Measurements from ENCODE around the gene CNST. TPM values are rescaled to one million over a fixed set of nuclear protein-coding genes. Genes with fewer than 3 reads are reported as not detected.
"Not testable (repeated sequence)": the region's sequence is repeated elsewhere in the genome, so short reads cannot be mapped to it uniquely, and the experiment has no call there.

CNST gene
- total RNA-seq, 8 experiments from 2014 or later = 11.6 to 56.4 (median 28.5) TPM

- H3K4me1 ChIP-seq (replicated peaks in 1 of 2) = no peaks in the 10 kb centered on the region
- no peak for ATAC-seq (replicated peaks in 6 of 8)
- WGBS, 10 experiments = 74 to 100% (median 93%) methylated on average over 2 to 3 of the region's 3 CpGs; no CpG with 5 or more reads in 1 of the 10 experiments
- no peak overlapping the region for H3K27ac ChIP-seq
- in situ Hi-C loops (cut with MboI; ENCODE audit: low pct_unique_long_range_greater_than_20kb in 2 of 9, low sequenced_read_pairs in 9 of 9, unreplicated experiment in 9 of 9) = no loop called here
- H3K4me3 ChIP-seq = no peak overlapping the region
These were observed 51.5 kb downstream of the CNST start for GRCh38 chr1:246617768-246618167.

- Histone ChIP-seq H3K27ac (no peak overlapping the region), H3K4me1 (replicated peaks in 1 of 2) (no peaks in the 10 kb centered on the region), H3K4me3 (no peak overlapping the region)
- WGBS, 10 experiments = 62 to 90% (median 71%) methylated on average over 1 to 4 of the region's 4 CpGs; no CpG with 5 or more reads in 1 of the 10 experiments
- no peak for ATAC-seq (replicated peaks in 6 of 8)
- in situ Hi-C loops (cut with MboI; ENCODE audit: low pct_unique_long_range_greater_than_20kb in 2 of 9, low sequenced_read_pairs in 9 of 9, unreplicated experiment in 9 of 9) = no loop called here
These were observed 52.1 kb downstream of the CNST start for GRCh38 chr1:246618240-246618808.

DNA sequence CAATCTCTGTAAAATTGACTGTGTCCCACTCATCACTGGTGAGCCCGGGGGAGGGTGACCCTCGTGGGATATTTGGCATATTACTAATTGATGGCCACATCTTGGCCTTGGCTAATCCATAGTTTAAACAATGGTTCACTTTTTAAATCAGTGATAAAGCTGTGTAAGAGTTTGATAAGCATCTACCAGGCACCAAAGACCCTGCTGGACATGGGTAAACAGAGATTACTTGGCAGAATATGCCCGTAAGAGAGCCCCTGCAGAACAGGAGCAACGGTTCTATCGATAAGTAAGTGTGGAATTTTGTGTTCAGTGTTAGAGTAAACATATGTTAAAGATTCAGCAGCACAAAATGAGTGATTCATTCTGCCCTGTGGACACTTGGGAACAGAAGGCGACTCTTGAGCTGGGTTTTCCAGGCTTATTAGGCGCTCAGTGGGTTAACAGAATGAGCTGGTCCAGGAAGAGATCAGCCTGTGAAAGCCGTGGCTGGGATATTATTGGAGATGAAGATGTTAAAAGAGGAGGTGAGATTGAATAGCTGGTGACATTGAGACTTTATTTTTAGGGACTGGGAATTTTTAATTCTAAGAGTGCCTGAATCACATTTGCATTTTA is 55.9 kb downstream of the CNST start:
- Histone ChIP-seq H3K4me1 (replicated peaks in 1 of 2) (no peaks in the 10 kb centered on the region), H3K4me3 (no peak overlapping the region), H3K27ac (no peak overlapping the region)
- no peak for ATAC-seq (replicated peaks in 6 of 8)
- 59 to 92% (median 83%) methylated on average over 1 to 8 of the region's 8 CpGs; no CpG with 5 or more reads in 2 of the 10 experiments for WGBS, 10 experiments
- in situ Hi-C loops (cut with MboI; ENCODE audit: low pct_unique_long_range_greater_than_20kb in 2 of 9, low sequenced_read_pairs in 9 of 9, unreplicated experiment in 9 of 9) = no loop called here

DNA sequence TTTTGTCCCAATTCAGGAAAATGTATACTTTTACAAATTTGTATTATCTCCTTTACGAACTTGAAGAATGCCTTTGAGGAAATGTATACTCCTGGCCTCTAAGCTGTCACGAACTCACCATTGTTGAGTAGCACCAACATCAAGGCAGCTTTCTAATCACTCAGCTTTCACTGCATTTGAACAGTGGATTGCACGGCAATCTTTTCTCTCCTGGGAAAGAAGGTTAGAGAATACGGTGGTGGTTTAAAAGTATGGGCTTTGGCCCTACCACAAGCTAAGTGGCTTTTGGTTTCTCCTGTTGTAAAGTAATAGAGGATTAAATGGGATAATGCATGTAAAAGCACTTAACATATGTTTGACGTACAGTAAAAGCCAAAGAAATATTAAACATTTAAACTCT is 57.8 kb downstream of the CNST start:
- 50 to 100% (median 85%) methylated on average over 1 to 5 of the region's 5 CpGs for WGBS, 10 experiments
- ATAC-seq (replicated peaks in 6 of 8) = no peak
- Histone ChIP-seq H3K4me1 (replicated peaks in 1 of 2) (no peaks in the 10 kb centered on the region), H3K27ac (no peak overlapping the region), H3K4me3 (no peak overlapping the region)
- in situ Hi-C loops (cut with MboI; ENCODE audit: low pct_unique_long_range_greater_than_20kb in 2 of 9, low sequenced_read_pairs in 9 of 9, unreplicated experiment in 9 of 9) = no loop called here

- 80 to 100% (median 100%) methylated on average over 1 to 2 of the region's 2 CpGs; no CpG with 5 or more reads in 3 of the 10 experiments for WGBS, 10 experiments
- Histone ChIP-seq H3K27ac (no peak overlapping the region), H3K4me3 (no peak overlapping the region), H3K4me1 (replicated peaks in 1 of 2) (peaks cover 5% of the 10 kb centered on the region in 2 donors)
- in situ Hi-C loops (cut with MboI; ENCODE audit: low pct_unique_long_range_greater_than_20kb in 2 of 9, low sequenced_read_pairs in 9 of 9, unreplicated experiment in 9 of 9) = no loop called here
- no peak for ATAC-seq (replicated peaks in 6 of 8)
These were observed 62.8 kb downstream of the CNST start for GRCh38 chr1:246629030-246629429.

DNA sequence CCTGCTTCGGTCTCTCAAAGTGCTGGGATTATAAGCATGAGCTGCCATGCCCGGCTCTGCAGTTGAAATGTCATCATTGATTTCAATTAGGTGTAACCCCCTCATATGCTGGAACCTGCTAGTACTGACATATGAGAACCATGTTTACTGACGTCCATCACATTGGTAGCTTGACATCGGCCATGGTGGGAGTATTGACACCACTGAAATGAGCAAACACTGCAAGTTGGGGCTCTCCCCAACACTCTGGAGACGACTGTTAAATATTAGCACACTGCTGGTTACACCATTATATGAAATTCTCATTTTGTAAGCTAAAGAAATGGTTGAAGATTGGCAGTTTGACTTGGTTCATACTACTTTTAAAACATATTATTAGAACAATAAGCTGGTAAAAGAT is 63.7 kb downstream of the CNST start:
- H3K27ac ChIP-seq = no peak overlapping the region
- no peak overlapping the region for H3K4me3 ChIP-seq
- ATAC-seq (replicated peaks in 6 of 8) = no peak
- H3K4me1 ChIP-seq (replicated peaks in 1 of 2) = peaks cover 5% of the 10 kb centered on the region in 2 donors
- 73 to 100% (median 94%) methylated on average over 1 to 5 of the region's 5 CpGs; no CpG with 5 or more reads in 2 of the 10 experiments for WGBS, 10 experiments
- in situ Hi-C loops (cut with MboI; ENCODE audit: low pct_unique_long_range_greater_than_20kb in 2 of 9, low sequenced_read_pairs in 9 of 9, unreplicated experiment in 9 of 9) = no loop called here

DNA sequence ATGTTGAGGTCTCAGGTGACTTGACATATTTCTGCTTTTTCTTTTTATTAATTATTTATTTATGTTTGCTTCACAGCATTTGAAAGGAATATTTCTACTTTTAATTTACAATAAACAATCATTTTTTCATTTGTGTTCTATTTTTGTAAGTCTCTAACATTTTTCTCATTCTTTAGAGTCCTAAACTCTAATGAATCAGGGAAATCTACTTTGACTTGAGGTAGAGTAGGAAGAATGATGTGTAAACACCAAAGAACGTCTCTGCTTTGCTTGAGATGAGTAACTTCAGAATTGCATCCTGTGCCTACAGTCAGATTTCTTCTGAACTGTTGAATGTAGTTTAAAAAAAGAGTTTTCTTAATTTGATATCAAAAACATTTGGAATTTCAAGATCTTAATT is 65.2 kb downstream of the CNST start:
- 25 to 100% (median 71%) methylated on average over 1 of the region's 1 CpG; no CpG with 5 or more reads in 1 of the 10 experiments for WGBS, 10 experiments
- H3K4me3 ChIP-seq = no peak overlapping the region
- in situ Hi-C loops (cut with MboI; ENCODE audit: low pct_unique_long_range_greater_than_20kb in 2 of 9, low sequenced_read_pairs in 9 of 9, unreplicated experiment in 9 of 9) = no loop called here
- no peak for ATAC-seq (replicated peaks in 6 of 8)
- peaks cover 5% of the 10 kb centered on the region in 2 donors for H3K4me1 ChIP-seq (replicated peaks in 1 of 2)
- H3K27ac ChIP-seq = no peak overlapping the region

GRCh38 chr1:246632281-246633168 is 66.3 kb downstream of the CNST start:
- 26 to 89% (median 80%) methylated on average over 3 to 13 of the region's 13 CpGs; no CpG with 5 or more reads in 1 of the 10 experiments for WGBS, 10 experiments
- in situ Hi-C loops (cut with MboI; ENCODE audit: low pct_unique_long_range_greater_than_20kb in 2 of 9, low sequenced_read_pairs in 9 of 9, unreplicated experiment in 9 of 9) = no loop called here
- peaks cover 5% of the 10 kb centered on the region in 2 donors for H3K4me1 ChIP-seq (replicated peaks in 1 of 2)
- H3K4me3 ChIP-seq = no peak overlapping the region
- H3K27ac ChIP-seq = peak overlapping the region in 1 of 2 donors; percentile 5
- ATAC-seq (replicated peaks in 6 of 8) = peak in 7 of 8 experiments; percentile 54 to 94 (median 85)

DNA sequence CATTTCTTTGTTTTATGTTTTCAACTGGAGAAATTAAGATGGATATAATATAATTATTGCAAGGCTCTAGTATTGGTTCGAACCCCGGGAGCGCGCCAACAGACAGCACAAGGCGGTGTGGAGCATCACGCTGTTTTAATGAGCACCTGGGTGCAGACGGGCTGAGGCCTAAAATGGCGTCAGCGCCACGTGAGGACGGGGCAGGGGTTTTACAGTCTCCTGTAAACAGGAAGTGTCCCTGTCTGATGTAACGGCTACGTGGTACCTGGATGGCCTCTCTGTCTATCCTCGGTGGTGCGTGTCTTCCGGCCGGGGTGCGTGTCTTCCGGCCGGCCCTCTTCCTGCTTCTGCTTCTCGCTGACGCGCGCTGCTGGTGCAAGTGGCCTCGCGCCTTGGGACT is 68.4 kb downstream of the CNST start:
- H3K4me3 ChIP-seq; H3K27ac ChIP-seq; ATAC-seq (replicated peaks in 6 of 8); H3K4me1 ChIP-seq (replicated peaks in 1 of 2); in situ Hi-C loops (cut with MboI; ENCODE audit: low pct_unique_long_range_greater_than_20kb in 2 of 9, low sequenced_read_pairs in 9 of 9, unreplicated experiment in 9 of 9): not testable (repeated sequence)
- WGBS, 10 experiments = 80 to 100% (median 99%) methylated on average over 2 to 10 of the region's 26 CpGs; no CpG with 5 or more reads in 4 of the 10 experiments

- no peaks in the 10 kb centered on the region for H3K4me1 ChIP-seq (replicated peaks in 1 of 2)
- ATAC-seq (replicated peaks in 6 of 8) = no peak
- 90 to 100% (median 94%) methylated on average over 2 to 16 of the region's 16 CpGs; no CpG with 5 or more reads in 3 of the 10 experiments for WGBS, 10 experiments
- H3K4me3 ChIP-seq = no peak overlapping the region
- in situ Hi-C loops (cut with MboI; ENCODE audit: low pct_unique_long_range_greater_than_20kb in 2 of 9, low sequenced_read_pairs in 9 of 9, unreplicated experiment in 9 of 9) = no loop called here
- no peak overlapping the region for H3K27ac ChIP-seq
These were observed 72.8 kb downstream of the CNST start for GRCh38 chr1:246638941-246639655.

DNA sequence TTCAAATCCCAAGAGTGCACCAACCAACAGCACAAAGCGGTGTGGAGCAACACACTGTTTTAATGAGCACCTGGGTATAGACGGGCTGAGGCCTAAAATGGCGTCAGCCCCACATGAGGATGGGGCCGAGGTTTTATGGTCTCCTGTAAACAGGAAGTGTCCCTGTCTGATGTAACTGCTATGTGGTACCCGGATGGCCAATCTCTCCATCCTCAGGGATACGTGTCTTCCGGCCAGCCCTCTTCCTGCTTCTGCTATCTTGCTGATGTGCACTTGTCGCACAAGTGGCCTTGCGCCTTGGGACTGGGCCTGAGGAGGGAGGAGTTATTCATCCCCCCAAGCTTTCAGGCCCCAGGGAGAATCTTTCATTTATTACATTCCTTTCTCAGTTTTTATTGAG is 73.5 kb downstream of the CNST start:
- Histone ChIP-seq H3K4me3 (no peak overlapping the region), H3K27ac (no peak overlapping the region), H3K4me1 (replicated peaks in 1 of 2) (no peaks in the 10 kb centered on the region)
- no peak for ATAC-seq (replicated peaks in 6 of 8)
- in situ Hi-C loops (cut with MboI; ENCODE audit: low pct_unique_long_range_greater_than_20kb in 2 of 9, low sequenced_read_pairs in 9 of 9, unreplicated experiment in 9 of 9) = no loop called here
- 93 to 100% (median 100%) methylated on average over 1 to 7 of the region's 9 CpGs; no CpG with 5 or more reads in 1 of the 10 experiments for WGBS, 10 experiments

DNA sequence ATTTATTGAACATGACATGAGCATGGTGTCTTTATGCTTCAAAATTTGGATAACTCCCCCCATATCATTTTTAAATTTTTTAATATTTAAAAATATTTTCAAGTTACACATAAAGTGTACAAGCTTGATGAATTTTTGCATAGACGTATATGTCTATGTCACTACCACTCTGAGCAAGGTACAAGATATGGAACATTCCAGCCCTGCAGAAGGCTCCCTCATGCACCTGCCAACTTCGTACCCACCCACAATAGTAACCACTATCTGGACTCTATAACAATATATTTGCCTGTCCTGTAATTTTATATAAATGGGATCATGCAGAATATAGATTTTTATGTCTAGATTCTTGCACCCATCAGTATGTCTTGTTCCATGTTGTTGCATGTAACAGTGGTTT is 74.5 kb downstream of the CNST start:
- in situ Hi-C loops (cut with MboI; ENCODE audit: low pct_unique_long_range_greater_than_20kb in 2 of 9, low sequenced_read_pairs in 9 of 9, unreplicated experiment in 9 of 9) = no loop called here
- Histone ChIP-seq H3K27ac (no peak overlapping the region), H3K4me1 (replicated peaks in 1 of 2) (no peaks in the 10 kb centered on the region), H3K4me3 (no peak overlapping the region)
- 20 to 100% (median 100%) methylated on average over 1 to 2 of the region's 2 CpGs; no CpG with 5 or more reads in 1 of the 10 experiments for WGBS, 10 experiments
- ATAC-seq (replicated peaks in 6 of 8) = peak in 1 of 8 experiments; percentile 30
